ENCODE data around the gene ADGRG2.

Gene ADGRG2

GRCh38 chrX:19007011-19007410, 115.3 kb downstream of the ADGRG2 start:
- no peak for DNase-seq (ENCODE audit: low read depth)
- H3K4me3 ChIP-seq (ENCODE audit: low read depth, low read length), result no peak overlapping the region
- TF ChIP-seq CTCF (IDR thresholded peaks at IDR 0.05; ENCODE audit: low read depth, low read length, missing control alignments), result no peak

DNA sequence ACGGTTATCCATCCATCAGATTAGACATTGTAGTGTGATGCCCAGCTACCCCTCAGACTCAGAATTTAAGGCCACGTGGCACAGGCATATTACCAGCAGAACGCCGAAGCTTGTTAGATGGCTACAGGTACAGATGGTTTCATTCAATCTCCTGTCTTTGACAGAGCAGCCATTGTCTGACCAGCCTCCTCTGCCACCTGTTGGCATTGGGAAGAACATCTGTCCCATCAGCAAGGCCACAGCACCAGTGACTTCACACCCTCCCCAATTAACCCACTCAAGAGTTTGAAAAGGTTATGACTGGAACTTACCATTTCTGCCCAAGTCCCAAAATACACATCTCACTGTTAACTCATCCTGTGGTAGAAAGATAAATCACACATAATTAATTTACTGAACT, 116.4 kb downstream of the ADGRG2 start:
- TF ChIP-seq CTCF (IDR thresholded peaks at IDR 0.05; ENCODE audit: low read depth, low read length, missing control alignments), result peak; percentile 24
- H3K4me3 ChIP-seq (ENCODE audit: low read depth, low read length), result no peak overlapping the region
- DNase-seq (ENCODE audit: low read depth), result no peak

- no peak for TF ChIP-seq CTCF (IDR thresholded peaks at IDR 0.05; ENCODE audit: low read depth, low read length, missing control alignments)
- DNase-seq (ENCODE audit: low read depth), result no peak
- no peak overlapping the region for H3K4me3 ChIP-seq (ENCODE audit: low read depth, low read length)
Measured at GRCh38 chrX:19003756-19004155, 118.5 kb downstream of the ADGRG2 start.

- H3K4me3 ChIP-seq (ENCODE audit: low read depth, low read length), result no peak overlapping the region
- DNase-seq (ENCODE audit: low read depth), result no peak
- no peak for TF ChIP-seq CTCF (IDR thresholded peaks at IDR 0.05; ENCODE audit: low read depth, low read length, missing control alignments)
Measured at GRCh38 chrX:18998653-18999052, 123.6 kb downstream of the ADGRG2 start.

- no peak for DNase-seq (ENCODE audit: low read depth)
- no peak for TF ChIP-seq CTCF (IDR thresholded peaks at IDR 0.05; ENCODE audit: low read depth, low read length, missing control alignments)
- H3K4me3 ChIP-seq (ENCODE audit: low read depth, low read length), result no peak overlapping the region
Measured at GRCh38 chrX:18997916-18998315, 124.4 kb downstream of the ADGRG2 start.

DNA sequence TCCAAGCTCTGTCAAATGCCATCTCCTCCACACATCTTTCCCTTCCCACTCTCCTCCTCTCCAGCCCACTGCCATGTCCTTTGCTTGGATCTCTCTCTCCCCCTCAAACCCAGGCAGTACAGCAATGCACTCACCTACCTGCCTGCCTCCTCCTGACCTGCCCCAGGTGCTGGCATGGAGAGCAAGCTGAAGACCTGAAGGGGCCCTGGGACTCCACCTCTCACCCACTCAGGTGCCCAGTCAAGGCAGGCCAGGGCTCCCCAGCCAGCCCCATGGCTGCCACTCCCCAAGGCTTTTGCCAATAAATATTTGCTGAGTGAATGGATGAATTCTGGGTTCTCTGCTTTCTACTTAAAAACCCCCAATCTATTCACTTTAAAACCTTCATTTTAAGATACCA, 125.7 kb downstream of the ADGRG2 start:
- TF ChIP-seq CTCF (IDR thresholded peaks at IDR 0.05; ENCODE audit: low read depth, low read length, missing control alignments), result no peak
- no peak for DNase-seq (ENCODE audit: low read depth)
- no peak overlapping the region for H3K4me3 ChIP-seq (ENCODE audit: low read depth, low read length)

GRCh38 chrX:18995221-18995620, 127.0 kb downstream of the ADGRG2 start:
- no peak overlapping the region for H3K4me3 ChIP-seq (ENCODE audit: low read depth, low read length)
- no peak for DNase-seq (ENCODE audit: low read depth)
- no peak for TF ChIP-seq CTCF (IDR thresholded peaks at IDR 0.05; ENCODE audit: low read depth, low read length, missing control alignments)

All from GM12864 (cell line).